ENCODE results near the gene CYTH1.

- no peak for TF ChIP-seq CTCF (IDR thresholded peaks at IDR 0.05)
- TF ChIP-seq POLR2A (IDR thresholded peaks at IDR 0.05), result no peak
Observed at GRCh38 chr17:78675836-78676235, 106.2 kb downstream of the CYTH1 start.
